ENCODE measurements around the gene TCF7L2.

The TCF7L2 gene

GRCh38 chr10:112967200-112967599, 17.2 kb downstream of the TCF7L2 start:
- ATAC-seq, result no peak

GRCh38 chr10:112969131-112969530, 19.1 kb downstream of the TCF7L2 start:
- ATAC-seq, result no peak

GRCh38 chr10:112969542-112969941, 19.5 kb downstream of the TCF7L2 start:
- ATAC-seq, result no peak

- no peak for ATAC-seq
Observed at GRCh38 chr10:112970021-112970420, 20.0 kb downstream of the TCF7L2 start.

GRCh38 chr10:112972606-112973005, 22.6 kb downstream of the TCF7L2 start:
- no peak for ATAC-seq

- ATAC-seq, result no peak
Observed at GRCh38 chr10:112973046-112973445, 23.0 kb downstream of the TCF7L2 start.

- no peak for ATAC-seq
Observed at GRCh38 chr10:112973805-112974204, 23.8 kb downstream of the TCF7L2 start.

GRCh38 chr10:112977426-112977898, 27.4 kb downstream of the TCF7L2 start:
- ATAC-seq, result no peak

GRCh38 chr10:112979927-112980326, 29.9 kb downstream of the TCF7L2 start:
- no peak for ATAC-seq

GRCh38 chr10:112980937-112981336, 30.9 kb downstream of the TCF7L2 start:
- ATAC-seq, result no peak

GRCh38 chr10:112981553-112981952, 31.5 kb downstream of the TCF7L2 start:
- ATAC-seq, result peak; percentile 71 to 81

- ATAC-seq, result no peak
Observed at GRCh38 chr10:112983444-112984056, 33.5 kb downstream of the TCF7L2 start.

- no peak for ATAC-seq
Observed at GRCh38 chr10:112984756-112985155, 34.7 kb downstream of the TCF7L2 start.

GRCh38 chr10:112985690-112986543, 35.9 kb downstream of the TCF7L2 start:
- ATAC-seq, result peak; percentile 29 to 50

GRCh38 chr10:112986544-112987190, 36.6 kb downstream of the TCF7L2 start:
- ATAC-seq, result no peak

- ATAC-seq, result no peak
Observed at GRCh38 chr10:112988839-112989406, 38.9 kb downstream of the TCF7L2 start.

- no peak for ATAC-seq
Observed at GRCh38 chr10:112989826-112990225, 39.8 kb downstream of the TCF7L2 start.

- no peak for ATAC-seq
Observed at GRCh38 chr10:112990271-112990670, 40.2 kb downstream of the TCF7L2 start.

- ATAC-seq, result no peak
Observed at GRCh38 chr10:112991888-112992491, 41.9 kb downstream of the TCF7L2 start.

GRCh38 chr10:112996462-112996861, 46.4 kb downstream of the TCF7L2 start:
- ATAC-seq, result no peak

GRCh38 chr10:112999102-112999501, 49.1 kb downstream of the TCF7L2 start:
- no peak for ATAC-seq

- ATAC-seq, result no peak
Observed at GRCh38 chr10:113000442-113000841, 50.4 kb downstream of the TCF7L2 start.

Measured in activated CD4-positive, CD25-positive, alpha-beta regulatory T cell treated with anti-CD3 and anti-CD28 coated beads, Interleukin-2, amount 50 U/mL, for 24 hours (primary cell).